Activated naive CD8-positive, alpha-beta T cell treated with anti-CD3 and anti-CD28 coated beads for 36 hours (primary cell): ENCODE results near the gene MFSD1. TPM values are rescaled to one million over a fixed set of nuclear protein-coding genes. Genes with fewer than 3 reads are reported as not detected.

Experiments
- DNase-seq: peaks from one replicate; pipeline ENCODE4 v3.0.0; 2021
- H3K27ac Mint-ChIP-seq: one replicate; pipeline ENCODE4 v1.8.0; 2022; ENCODE audit warnings: mild to moderate bottlenecking, moderate library complexity, mixed read lengths
- H3K27me3 Mint-ChIP-seq: one replicate; pipeline ENCODE4 v1.8.0; 2022; ENCODE audit warnings: mild to moderate bottlenecking, mixed read lengths
- H3K36me3 Mint-ChIP-seq: one replicate; pipeline ENCODE4 v1.8.0; 2021; ENCODE audit warnings: mild to moderate bottlenecking, mixed read lengths
- H3K4me1 Mint-ChIP-seq: one replicate; pipeline ENCODE4 v1.8.0; 2021; ENCODE audit warnings: mixed read lengths
- H3K4me3 Mint-ChIP-seq: one replicate; pipeline ENCODE4 v1.8.0; 2022; ENCODE audit warnings: mild to moderate bottlenecking, moderate library complexity, mixed read lengths
- H3K9me3 Mint-ChIP-seq: one replicate; pipeline ENCODE4 v1.8.0; 2022; ENCODE audit warnings: mixed read lengths
- total RNA-seq, 2 experiments: library from RNA; stranded (reverse); gene quantifications; one replicate each; pipeline ENCODE4 v1.2.3, GENCODE V29; 2021

Gene MFSD1
- total RNA-seq, 2 experiments from 2014 or later: 17.0 to 18.5 TPM

DNA sequence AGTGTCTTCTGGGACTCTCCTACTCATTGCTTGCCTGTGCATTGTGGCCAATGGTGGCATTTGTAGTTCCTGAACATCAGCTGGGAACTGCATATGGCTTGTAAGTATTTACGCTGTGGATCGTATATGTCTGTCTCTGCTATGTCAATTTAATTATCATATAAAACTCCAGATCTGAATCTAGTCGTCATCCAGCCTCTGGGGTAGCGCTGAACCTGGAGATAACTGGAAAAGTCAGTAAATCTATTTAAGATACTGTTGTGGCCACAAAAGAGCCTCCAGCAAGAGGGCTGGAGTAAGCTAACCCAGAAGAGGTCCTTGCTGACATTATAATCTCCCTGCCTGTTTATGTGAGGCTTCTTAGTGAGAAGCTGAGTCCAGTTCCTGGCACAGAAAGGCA lies 21.6 kb downstream of the MFSD1 start:
- no peaks in the 10 kb centered on the region for H3K9me3 Mint-ChIP-seq
- H3K4me3 Mint-ChIP-seq: no peak overlapping the region
- H3K27ac Mint-ChIP-seq: no peak overlapping the region
- peaks cover 6% of the 10 kb centered on the region for H3K36me3 Mint-ChIP-seq
- no peak for DNase-seq
- H3K27me3 Mint-ChIP-seq: no peaks in the 10 kb centered on the region
- H3K4me1 Mint-ChIP-seq: no peaks in the 10 kb centered on the region

DNA sequence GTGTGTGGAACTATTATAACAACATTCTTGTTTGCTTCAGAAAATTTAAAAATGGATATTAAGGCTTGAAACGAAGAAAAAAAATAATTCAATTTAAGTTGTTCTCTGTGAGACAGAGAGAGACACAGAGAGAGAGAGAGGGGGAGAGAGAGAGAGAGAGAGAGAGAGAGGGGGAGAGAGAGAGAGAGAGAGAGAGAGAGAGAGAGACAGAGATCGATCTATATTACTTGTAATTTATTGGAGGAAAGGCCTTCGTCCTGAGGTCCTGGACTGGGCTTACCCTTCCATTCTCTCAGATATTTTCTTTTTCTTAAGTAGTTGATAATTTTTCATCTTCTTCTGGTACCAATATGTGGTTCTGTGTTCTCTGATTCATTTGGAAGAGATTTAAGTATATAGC lies 25.9 kb downstream of the MFSD1 start:
- Mint-ChIP-seq H3K27me3 (no peaks in the 10 kb centered on the region), H3K4me3 (no peak overlapping the region), H3K27ac (no peak overlapping the region), H3K4me1 (no peaks in the 10 kb centered on the region), H3K9me3 (no peaks in the 10 kb centered on the region), H3K36me3 (peaks cover 19% of the 10 kb centered on the region)
- DNase-seq: no peak

DNA sequence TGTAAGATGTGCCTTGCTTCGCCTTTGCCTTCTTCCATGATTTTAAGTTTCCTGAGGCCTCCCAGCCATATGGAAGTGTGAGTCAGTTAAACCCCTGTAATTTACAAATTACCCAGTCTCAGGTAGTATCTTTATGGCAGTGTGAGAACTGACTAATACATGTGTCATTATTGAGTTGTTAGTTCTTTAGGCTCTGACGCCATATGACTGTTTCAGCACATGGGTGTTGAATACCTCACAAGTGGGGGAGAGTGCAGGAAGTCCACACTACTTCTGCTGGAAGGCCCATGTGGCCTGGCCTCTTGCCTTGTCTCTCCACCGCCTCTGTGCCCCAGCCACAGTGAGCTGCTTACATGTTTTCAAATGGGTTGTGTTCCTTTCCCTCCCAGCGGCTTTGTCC lies 28.5 kb downstream of the MFSD1 start:
- H3K4me3 Mint-ChIP-seq: no peak overlapping the region
- no peaks in the 10 kb centered on the region for H3K4me1 Mint-ChIP-seq
- no peak overlapping the region for H3K27ac Mint-ChIP-seq
- DNase-seq: no peak
- no peaks in the 10 kb centered on the region for H3K27me3 Mint-ChIP-seq
- H3K9me3 Mint-ChIP-seq: no peaks in the 10 kb centered on the region
- H3K36me3 Mint-ChIP-seq: peaks cover 17% of the 10 kb centered on the region

DNA sequence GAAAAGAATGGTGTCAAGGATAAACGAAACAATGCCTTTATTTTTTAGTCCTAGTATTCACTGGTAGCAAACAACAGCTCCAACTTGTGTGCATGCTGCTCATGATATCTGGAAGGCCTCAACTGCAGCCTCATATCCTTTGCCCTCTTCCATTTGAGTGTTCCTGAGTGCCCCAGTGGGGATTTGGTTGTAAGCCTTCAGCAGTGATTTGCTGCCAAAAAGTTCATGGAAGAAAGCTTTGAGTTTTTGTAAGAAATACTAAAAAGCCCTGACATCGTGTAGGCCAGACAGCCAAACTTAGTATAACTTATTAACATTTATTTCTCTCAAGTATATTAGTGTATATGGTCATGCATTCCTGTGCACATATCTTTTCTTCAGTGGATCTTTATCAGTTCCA lies 30.0 kb downstream of the MFSD1 start:
- no peak for DNase-seq
- Mint-ChIP-seq H3K9me3 (no peaks in the 10 kb centered on the region), H3K4me3 (no peak overlapping the region), H3K4me1 (no peaks in the 10 kb centered on the region), H3K36me3 (peaks cover 17% of the 10 kb centered on the region), H3K27ac (no peak overlapping the region), H3K27me3 (no peaks in the 10 kb centered on the region)

DNA sequence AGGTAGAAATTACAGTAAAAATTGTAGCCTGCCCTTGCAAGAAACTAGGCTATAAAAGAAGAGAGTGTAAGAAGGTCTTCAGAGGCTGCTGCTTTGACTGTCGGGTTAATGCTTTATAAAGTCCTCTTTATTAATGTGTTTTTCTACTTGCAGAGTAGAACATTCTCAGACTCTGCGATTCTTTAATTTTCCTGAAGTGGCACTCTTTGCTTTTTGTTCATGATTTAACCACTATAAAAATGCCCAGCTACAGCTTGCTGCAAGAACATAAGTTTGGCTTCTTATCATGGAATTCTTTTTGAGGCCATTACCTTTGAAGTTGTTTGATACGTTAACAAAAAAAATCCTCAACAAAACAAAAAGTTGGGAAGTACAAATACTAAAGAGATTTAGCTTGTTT lies 33.8 kb downstream of the MFSD1 start:
- Mint-ChIP-seq H3K36me3 (peaks cover 5% of the 10 kb centered on the region), H3K27me3 (no peaks in the 10 kb centered on the region), H3K4me3 (no peak overlapping the region), H3K27ac (no peak overlapping the region), H3K9me3 (no peaks in the 10 kb centered on the region), H3K4me1 (no peaks in the 10 kb centered on the region)
- DNase-seq: no peak

DNA sequence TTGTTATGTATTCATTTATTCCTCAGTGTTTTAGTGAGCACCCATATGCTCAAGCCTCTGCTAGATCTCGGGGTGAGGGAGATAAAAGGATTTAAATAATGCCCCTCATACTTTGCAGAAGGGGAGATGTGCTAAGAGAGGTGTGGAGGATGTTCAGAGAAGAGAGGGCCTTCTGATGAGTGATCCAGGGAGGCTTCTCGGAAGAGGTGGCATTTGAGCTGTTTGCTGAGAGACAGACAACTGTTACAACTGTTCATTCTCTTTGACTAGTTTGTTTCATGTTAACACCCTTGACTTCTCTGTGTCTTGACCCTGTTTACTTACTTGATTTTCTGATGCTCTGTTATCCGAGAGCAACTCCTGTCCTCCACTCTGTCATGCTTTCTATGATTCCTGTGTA lies 34.5 kb downstream of the MFSD1 start:
- Mint-ChIP-seq H3K36me3 (peaks cover 3% of the 10 kb centered on the region), H3K27me3 (no peaks in the 10 kb centered on the region), H3K4me1 (no peaks in the 10 kb centered on the region), H3K9me3 (no peaks in the 10 kb centered on the region), H3K4me3 (no peak overlapping the region), H3K27ac (no peak overlapping the region)
- DNase-seq: no peak

DNA sequence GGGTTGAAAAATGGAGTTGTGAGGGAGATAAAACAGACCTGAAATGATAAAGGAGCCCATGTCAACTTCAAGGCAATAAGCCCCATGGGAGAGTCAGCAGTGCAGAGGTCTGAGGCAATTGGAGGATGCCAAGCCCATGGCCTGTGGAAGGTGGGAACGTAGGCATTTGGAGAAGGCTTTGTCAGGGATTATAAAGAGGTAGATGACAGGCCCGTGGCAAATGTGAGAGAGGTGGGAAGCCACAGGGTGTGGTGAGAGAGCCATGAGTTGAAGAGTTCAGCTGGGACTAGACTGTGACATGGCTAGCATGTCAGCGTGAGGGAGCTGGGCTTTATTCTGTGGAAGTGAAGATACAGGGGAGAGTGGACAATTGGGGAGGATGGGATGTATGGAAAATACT lies 35.4 kb downstream of the MFSD1 start:
- no peaks in the 10 kb centered on the region for H3K4me1 Mint-ChIP-seq
- no peaks in the 10 kb centered on the region for H3K27me3 Mint-ChIP-seq

DNA sequence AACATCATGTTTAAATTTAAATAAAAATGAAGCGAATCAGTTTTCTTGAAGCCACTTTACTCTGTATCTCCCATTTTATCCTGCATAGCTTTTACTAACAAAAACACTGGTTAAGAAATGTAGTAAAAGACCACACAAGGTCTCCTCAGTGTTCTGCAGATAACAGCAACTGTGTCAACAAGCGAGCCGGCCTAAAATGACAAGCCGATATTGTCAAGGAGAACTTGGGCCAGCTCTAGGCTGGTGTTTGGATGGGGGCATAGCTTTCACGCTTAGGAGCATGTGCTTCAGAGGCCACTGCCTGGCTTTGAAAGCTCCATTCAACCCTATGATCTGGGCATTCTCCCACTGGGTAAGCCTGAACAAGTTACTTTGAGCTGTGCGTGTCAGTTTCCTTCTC lies 38.1 kb downstream of the MFSD1 start:
- no peaks in the 10 kb centered on the region for H3K36me3 Mint-ChIP-seq
- no peak overlapping the region for H3K4me3 Mint-ChIP-seq
- no peaks in the 10 kb centered on the region for H3K9me3 Mint-ChIP-seq
- DNase-seq: no peak
- H3K27me3 Mint-ChIP-seq: no peaks in the 10 kb centered on the region
- H3K4me1 Mint-ChIP-seq: no peaks in the 10 kb centered on the region
- H3K27ac Mint-ChIP-seq: no peak overlapping the region

More for the DNA sequence above, 35.4 kb downstream of the MFSD1 start:
- H3K27ac Mint-ChIP-seq: no peak overlapping the region
- no peaks in the 10 kb centered on the region for H3K9me3 Mint-ChIP-seq
- no peak overlapping the region for H3K4me3 Mint-ChIP-seq
- DNase-seq: no peak
- no peaks in the 10 kb centered on the region for H3K36me3 Mint-ChIP-seq

DNA sequence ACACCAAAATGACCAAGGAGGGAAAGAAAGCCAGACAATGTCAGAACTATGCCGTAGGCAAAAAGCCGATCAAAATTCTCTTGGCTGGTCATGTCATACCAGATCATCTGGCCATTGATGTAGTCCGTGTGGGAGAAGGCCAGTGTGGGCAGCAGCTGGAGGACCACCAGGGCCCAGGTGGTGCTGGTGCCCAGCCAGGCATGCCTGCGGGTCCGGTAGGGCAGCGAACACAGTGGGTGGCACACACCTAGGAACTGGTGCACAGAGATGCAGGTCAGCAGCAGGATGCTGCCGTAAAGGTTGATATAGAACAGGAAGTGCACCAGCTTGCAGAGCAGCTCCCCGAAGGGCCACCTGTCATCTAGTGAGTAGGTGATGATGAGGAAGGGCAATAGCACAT lies 39.5 kb downstream of the MFSD1 start:
- Mint-ChIP-seq H3K36me3 (no peaks in the 10 kb centered on the region), H3K27ac (no peak overlapping the region), H3K4me1 (no peaks in the 10 kb centered on the region), H3K9me3 (no peaks in the 10 kb centered on the region), H3K27me3 (no peaks in the 10 kb centered on the region), H3K4me3 (no peak overlapping the region)
- no peak for DNase-seq

DNA sequence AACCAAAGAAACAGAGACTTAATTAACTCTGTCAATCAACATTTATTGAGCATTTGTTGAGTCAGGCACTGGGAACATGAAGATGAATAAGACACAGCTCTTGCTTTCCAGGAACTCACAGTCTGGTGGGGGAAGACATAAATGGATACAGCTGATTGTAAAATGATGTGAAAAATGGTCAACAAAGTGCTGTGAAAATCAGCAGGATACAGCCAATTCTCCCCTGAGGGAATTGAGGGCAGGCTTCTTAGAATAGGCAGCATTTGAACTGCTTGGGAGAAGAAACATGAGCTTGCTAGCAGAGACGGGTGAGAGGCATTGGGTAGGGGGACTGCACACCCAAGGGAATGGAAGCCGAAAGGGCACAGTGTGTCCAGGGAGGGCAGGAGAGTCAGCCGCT lies 41.1 kb downstream of the MFSD1 start:
- Mint-ChIP-seq H3K36me3 (no peaks in the 10 kb centered on the region), H3K27ac (no peak overlapping the region), H3K4me3 (no peak overlapping the region), H3K4me1 (peaks cover 10% of the 10 kb centered on the region), H3K9me3 (no peaks in the 10 kb centered on the region), H3K27me3 (no peaks in the 10 kb centered on the region)
- no peak for DNase-seq

DNA sequence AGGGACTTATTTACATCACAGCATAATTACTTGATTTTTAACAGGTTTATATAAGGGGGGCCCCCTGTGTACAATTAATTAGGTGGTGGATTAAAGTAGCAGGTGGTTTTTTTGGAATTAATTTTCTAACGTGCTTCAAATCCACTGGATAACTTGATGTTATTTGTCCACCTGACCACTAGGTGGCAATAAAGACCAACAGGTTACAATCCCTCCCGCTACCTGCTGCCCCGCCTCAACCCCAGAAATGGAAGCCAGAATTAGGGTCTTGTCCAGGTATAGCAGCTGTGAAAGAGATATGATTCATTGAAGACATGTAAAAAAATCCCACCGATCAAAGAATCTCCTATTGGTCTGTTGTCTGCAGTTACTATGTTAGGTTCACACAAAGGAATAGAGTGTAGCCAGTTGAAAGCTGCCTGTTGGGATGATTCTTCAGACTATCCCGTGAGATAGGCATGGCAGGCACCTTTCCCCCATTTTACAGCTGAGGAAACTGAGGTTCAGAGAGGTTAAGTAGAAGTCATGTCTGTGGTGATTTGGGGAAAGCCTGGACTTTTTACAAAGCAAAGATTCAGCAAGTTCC lies 44.0 kb downstream of the MFSD1 start:
- H3K4me3 Mint-ChIP-seq: no peak overlapping the region
- no peaks in the 10 kb centered on the region for H3K36me3 Mint-ChIP-seq
- DNase-seq: peak; percentile 14
- no peaks in the 10 kb centered on the region for H3K9me3 Mint-ChIP-seq
- H3K4me1 Mint-ChIP-seq: peaks cover 13% of the 10 kb centered on the region
- no peaks in the 10 kb centered on the region for H3K27me3 Mint-ChIP-seq
- H3K27ac Mint-ChIP-seq: no peak overlapping the region

DNA sequence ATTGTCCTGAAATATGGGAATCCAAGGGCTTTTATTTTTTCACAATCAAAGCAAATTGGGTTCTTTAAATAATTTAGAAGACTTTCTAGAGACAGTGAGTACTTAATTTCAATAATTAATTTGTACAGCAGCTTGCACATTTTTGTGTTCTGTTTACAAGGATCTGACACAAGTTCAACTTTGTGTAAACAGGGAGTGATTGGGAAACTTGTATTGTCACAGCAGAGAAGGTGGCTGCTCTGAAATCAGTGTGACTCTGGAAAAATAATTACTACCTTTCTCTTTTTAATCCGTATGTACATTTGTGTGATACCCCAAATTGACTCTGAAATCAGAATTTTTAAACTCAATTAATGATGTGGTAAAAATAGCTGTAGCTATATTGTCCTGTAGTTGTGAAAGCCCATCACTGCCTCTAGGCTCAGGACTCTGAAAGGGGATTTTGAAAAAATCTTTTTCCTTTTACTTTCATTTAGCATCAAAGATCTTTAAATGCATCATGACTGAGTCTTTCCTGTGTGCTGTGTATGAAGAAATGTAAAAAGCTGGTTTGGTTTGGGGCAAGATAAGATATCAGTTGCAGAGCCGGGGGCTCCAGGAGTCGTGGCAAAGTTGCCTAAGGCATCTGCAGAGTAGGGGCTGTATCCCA lies 45.1 kb downstream of the MFSD1 start:
- H3K36me3 Mint-ChIP-seq: no peaks in the 10 kb centered on the region
- H3K9me3 Mint-ChIP-seq: no peaks in the 10 kb centered on the region
- no peak for DNase-seq
- H3K4me3 Mint-ChIP-seq: no peak overlapping the region
- peaks cover 13% of the 10 kb centered on the region for H3K4me1 Mint-ChIP-seq
- H3K27me3 Mint-ChIP-seq: no peaks in the 10 kb centered on the region
- H3K27ac Mint-ChIP-seq: no peak overlapping the region

DNA sequence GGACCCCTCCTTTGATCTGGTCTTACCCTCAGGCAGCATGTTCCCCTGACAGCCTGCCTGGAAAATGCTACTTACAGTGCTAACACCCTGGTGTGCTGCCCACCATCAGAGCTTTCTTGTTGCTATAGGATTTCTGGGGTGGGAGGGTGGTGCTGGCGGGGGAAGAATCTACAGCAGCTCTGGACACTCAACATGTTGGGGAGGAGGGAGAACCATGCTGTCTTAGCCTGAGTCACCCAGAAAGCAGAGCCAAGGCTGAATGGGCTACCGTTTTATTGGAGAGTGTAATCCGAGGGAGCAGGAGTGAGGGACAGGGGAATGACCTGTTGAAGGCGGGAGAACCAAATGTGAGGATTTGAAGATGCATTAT lies 45.6 kb downstream of the MFSD1 start:
- Mint-ChIP-seq H3K27ac (no peak overlapping the region), H3K4me1 (peaks cover 13% of the 10 kb centered on the region), H3K27me3 (no peaks in the 10 kb centered on the region), H3K36me3 (no peaks in the 10 kb centered on the region), H3K4me3 (no peak overlapping the region), H3K9me3 (no peaks in the 10 kb centered on the region)
- DNase-seq: no peak

DNA sequence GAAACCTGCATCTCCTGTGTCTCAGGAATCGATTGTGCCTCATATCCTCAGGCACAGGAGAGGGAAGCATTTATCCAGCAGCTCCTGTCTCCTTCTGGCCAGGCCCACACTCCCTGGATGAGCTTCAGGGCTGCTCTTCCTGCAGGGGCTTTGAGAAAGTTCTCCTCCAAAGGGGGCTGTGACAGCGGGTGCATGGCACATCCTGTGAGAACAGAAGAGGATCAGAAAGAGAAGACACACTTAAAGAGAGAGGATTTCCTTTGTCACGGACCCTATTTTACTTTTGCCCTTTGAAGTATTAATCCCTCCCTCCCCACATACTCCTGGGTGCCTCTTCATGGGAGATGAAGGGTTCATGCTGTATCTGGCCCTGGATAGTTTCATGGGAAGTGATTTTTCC lies 46.0 kb downstream of the MFSD1 start:
- Mint-ChIP-seq H3K4me3 (no peak overlapping the region), H3K9me3 (no peaks in the 10 kb centered on the region), H3K4me1 (peaks cover 13% of the 10 kb centered on the region), H3K27ac (no peak overlapping the region), H3K27me3 (no peaks in the 10 kb centered on the region), H3K36me3 (no peaks in the 10 kb centered on the region)
- no peak for DNase-seq

DNA sequence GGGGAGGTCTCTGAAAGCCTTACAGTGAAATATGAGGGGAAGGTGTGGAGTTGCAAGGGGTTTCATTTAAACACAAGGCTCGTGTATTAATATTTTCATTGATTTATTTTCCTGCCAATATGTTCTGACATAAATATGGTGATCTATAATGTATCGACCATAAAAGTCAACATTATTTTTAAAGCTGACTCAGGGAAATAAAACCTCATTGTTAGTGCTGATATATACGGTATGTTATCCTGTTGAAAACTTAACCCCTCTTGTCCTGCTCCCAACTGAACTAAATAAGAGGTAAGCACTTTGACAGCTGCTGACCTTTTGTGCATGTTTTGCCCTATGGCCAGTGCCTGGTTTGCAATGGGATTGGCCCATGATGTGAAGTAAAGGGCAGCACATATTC lies 47.9 kb downstream of the MFSD1 start:
- Mint-ChIP-seq H3K27me3 (no peaks in the 10 kb centered on the region), H3K36me3 (no peaks in the 10 kb centered on the region), H3K9me3 (no peaks in the 10 kb centered on the region), H3K27ac (no peak overlapping the region), H3K4me1 (peaks cover 13% of the 10 kb centered on the region), H3K4me3 (no peak overlapping the region)
- DNase-seq: no peak

DNA sequence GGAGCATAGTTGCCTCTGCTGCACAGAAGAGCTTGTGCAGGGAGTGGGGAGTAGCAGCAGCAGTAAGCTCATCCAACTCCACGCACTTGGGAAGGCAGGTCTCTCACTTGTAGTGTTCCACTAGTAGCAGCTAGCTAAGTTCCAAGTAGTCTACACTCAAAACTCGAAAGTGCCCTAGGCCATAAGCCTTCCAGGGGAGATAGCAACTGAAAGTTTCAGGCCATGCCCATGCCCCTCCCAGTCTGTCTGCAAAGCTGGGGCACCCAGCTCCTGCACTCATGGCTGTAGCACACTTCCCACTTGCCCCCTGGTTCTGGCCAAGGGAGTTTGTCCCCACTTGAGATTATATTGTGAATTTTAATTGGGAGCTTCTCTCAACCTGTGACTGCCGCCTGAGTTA lies 57.5 kb downstream of the MFSD1 start:
- H3K4me3 Mint-ChIP-seq: no peak overlapping the region
- H3K36me3 Mint-ChIP-seq: peaks cover 9% of the 10 kb centered on the region
- no peaks in the 10 kb centered on the region for H3K27me3 Mint-ChIP-seq
- peaks cover 16% of the 10 kb centered on the region for H3K9me3 Mint-ChIP-seq
- DNase-seq: no peak
- no peak overlapping the region for H3K27ac Mint-ChIP-seq
- no peaks in the 10 kb centered on the region for H3K4me1 Mint-ChIP-seq
